Fibroblast of villous mesenchyme (primary cell): ENCODE measurements around the gene PRR33. TPM values are rescaled to one million over a fixed set of nuclear protein-coding genes. Genes with fewer than 3 reads are reported as not detected.

Source experiments
- DNase-seq: peaks from one replicate; pipeline ENCODE4 v3.0.0-alpha.2; 2010; ENCODE audit warnings: low read depth
- H3K4me3 ChIP-seq: 2 replicates; pipeline ENCODE4 v1.5.1; 2011; ENCODE audit warnings: low read depth, mild to moderate bottlenecking, low read length
- total RNA-seq: library from RNA; depleted of rRNA; stranded (reverse); fragments of >200 nt; gene quantifications from 2 replicates; pipeline ENCODE4 v1.2.3, GENCODE V29; 2012
- TF ChIP-seq, protein P1 (sequence below): IDR thresholded peaks from 2 replicates; pipeline ENCODE4 v1.5.1; 2012; ENCODE audit warnings: low read depth, mild to moderate bottlenecking, low read length; ENCODE audit not compliant: insufficient read depth

The PRR33 gene
- total RNA-seq, 1 donor, result not detected

- H3K4me3 ChIP-seq, result no peak overlapping the region
- TF ChIP-seq, protein P1, sequence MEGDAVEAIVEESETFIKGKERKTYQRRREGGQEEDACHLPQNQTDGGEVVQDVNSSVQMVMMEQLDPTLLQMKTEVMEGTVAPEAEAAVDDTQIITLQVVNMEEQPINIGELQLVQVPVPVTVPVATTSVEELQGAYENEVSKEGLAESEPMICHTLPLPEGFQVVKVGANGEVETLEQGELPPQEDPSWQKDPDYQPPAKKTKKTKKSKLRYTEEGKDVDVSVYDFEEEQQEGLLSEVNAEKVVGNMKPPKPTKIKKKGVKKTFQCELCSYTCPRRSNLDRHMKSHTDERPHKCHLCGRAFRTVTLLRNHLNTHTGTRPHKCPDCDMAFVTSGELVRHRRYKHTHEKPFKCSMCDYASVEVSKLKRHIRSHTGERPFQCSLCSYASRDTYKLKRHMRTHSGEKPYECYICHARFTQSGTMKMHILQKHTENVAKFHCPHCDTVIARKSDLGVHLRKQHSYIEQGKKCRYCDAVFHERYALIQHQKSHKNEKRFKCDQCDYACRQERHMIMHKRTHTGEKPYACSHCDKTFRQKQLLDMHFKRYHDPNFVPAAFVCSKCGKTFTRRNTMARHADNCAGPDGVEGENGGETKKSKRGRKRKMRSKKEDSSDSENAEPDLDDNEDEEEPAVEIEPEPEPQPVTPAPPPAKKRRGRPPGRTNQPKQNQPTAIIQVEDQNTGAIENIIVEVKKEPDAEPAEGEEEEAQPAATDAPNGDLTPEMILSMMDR, result no peak
- DNase-seq, result no peak
Observed at GRCh38 chr11:1842149-1843097, 49.3 kb downstream of the PRR33 start.

GRCh38 chr11:1841511-1842148 is 50.1 kb downstream of the PRR33 start:
- TF ChIP-seq, protein P1, result no peak
- DNase-seq, result no peak
- no peak overlapping the region for H3K4me3 ChIP-seq

GRCh38 chr11:1840780-1841480 is 50.8 kb downstream of the PRR33 start:
- no peak for DNase-seq
- H3K4me3 ChIP-seq, result no peak overlapping the region
- TF ChIP-seq, protein P1, result no peak

GRCh38 chr11:1839924-1840779 is 51.5 kb downstream of the PRR33 start:
- no peak for DNase-seq
- TF ChIP-seq, protein P1, result no peak
- no peak overlapping the region for H3K4me3 ChIP-seq

DNA sequence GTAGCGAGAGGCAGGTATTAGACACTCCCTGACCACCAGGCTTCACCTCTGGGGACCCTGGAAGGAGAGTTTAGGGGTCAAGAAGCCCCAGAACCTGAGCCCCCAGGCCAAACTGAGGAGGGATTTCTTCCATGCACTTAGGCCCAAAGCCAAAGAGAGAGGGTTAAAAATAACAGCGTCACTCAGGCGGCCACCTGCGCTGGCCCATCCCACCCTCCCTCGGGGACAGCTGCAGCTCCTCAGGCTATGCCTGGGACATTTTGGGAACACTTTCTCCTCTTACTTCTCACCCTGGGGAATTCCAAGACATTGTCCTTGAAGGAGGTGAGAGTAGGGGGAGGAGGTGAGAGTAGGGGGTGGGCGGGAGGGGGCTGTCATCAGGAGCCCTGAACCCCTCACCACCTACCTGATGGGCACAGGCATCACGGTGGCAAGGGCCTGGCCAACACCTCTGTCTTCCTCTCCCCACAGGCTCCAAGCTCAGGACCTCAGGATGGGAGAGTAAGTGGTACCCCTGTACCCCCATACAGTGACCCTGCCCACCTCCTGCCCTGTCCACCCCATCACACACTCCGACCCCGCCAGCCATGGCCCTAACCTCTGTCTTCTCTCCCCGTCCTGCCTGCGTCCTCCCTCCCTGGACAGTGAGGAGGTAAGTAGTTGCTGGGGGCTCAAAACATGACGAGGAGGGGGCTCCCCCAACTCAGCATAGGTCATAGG is 52.3 kb downstream of the PRR33 start:
- no peak for DNase-seq
- H3K4me3 ChIP-seq, result no peak overlapping the region
- TF ChIP-seq, protein P1, result no peak
